IMR-90 (cell line): Measurements from ENCODE around the gene TIMM17B. TPM values are rescaled to one million over a fixed set of nuclear protein-coding genes. Genes with fewer than 3 reads are reported as not detected.

Source experiments
- ATAC-seq: fragments of 200-7000 bp; cut with Tn5 transposase; 2 replicates; pipeline ENCODE4 v1.9.1; 2020; ENCODE audit warnings: low read depth, mild to moderate bottlenecking, moderate library complexity
- BruUV-seq: library from RNA; stranded (reverse); fragments of 400-500 nt; replicated peaks from 2 replicates; lab custom pipeline; 2021; lab: Mats Ljungman, UMichigan
- CTCF ChIA-PET: fragments of 300-600 bp; formaldehyde crosslinking; extraction: SDS; loops from one replicate; lab custom pipeline; 2021; ENCODE audit warnings: antibody characterized with exemption; lab: Yijun Ruan, JAX
- POLR2A ChIA-PET: fragments of 300-600 bp; sonication (Branson Sonifier 250); formaldehyde crosslinking; loops from one replicate; lab custom pipeline; 2022; ENCODE audit warnings: antibody characterized with exemption; ENCODE audit not compliant: unreplicated experiment; lab: Charles Lee
- DNase-seq: peaks from one replicate; pipeline ENCODE4 v3.0.0; 2013
- H2AFZ ChIP-seq: replicated peaks from 2 replicates; pipeline ENCODE3; 2013; ENCODE audit warnings: low read length, mild to moderate bottlenecking; ENCODE audit not compliant: poor library complexity
- H2AK5ac ChIP-seq: 2 replicates; pipeline ENCODE4 v1.6.1; 2013; ENCODE audit warnings: low read depth, low read length, inconsistent platforms
- H2AK9ac ChIP-seq: replicated peaks from 2 replicates; pipeline ENCODE3; 2013; ENCODE audit warnings: mild to moderate bottlenecking, low read depth, low read length, moderate library complexity; ENCODE audit not compliant: poor library complexity
- H2BK120ac ChIP-seq: 2 replicates; pipeline ENCODE4 v1.6.1; 2013; ENCODE audit warnings: low read depth, low read length, inconsistent platforms
- H2BK15ac ChIP-seq: 3 replicates; pipeline ENCODE4 v1.6.1; 2013; ENCODE audit warnings: low read depth, low read length, inconsistent platforms
- H2BK20ac ChIP-seq: 2 replicates; pipeline ENCODE4 v1.6.1; 2013; ENCODE audit warnings: low read depth, mild to moderate bottlenecking, inconsistent platforms, low read length, moderate library complexity
- H2BK5ac ChIP-seq: 2 replicates; pipeline ENCODE4 v1.6.1; 2013; ENCODE audit warnings: mild to moderate bottlenecking, low read depth, low read length, inconsistent platforms; ENCODE audit not compliant: poor library complexity, severe bottlenecking
- H3K14ac ChIP-seq: replicated peaks from 2 replicates; pipeline ENCODE4 v1.6.1; 2013; ENCODE audit warnings: low read depth, low read length, inconsistent platforms
- H3K18ac ChIP-seq: 2 replicates; pipeline ENCODE4 v1.6.1; 2013; ENCODE audit warnings: low read depth, low read length, control low read depth
- H3K23ac ChIP-seq: 2 replicates; pipeline ENCODE4 v1.6.1; 2013; ENCODE audit warnings: low read depth, low read length, inconsistent platforms
- H3K27ac ChIP-seq: 2 replicates; pipeline ENCODE4 v1.5.1; 2013; ENCODE audit warnings: mild to moderate bottlenecking, control low read depth, low read length; ENCODE audit not compliant: insufficient read depth
- H3K27me3 ChIP-seq: 2 replicates; pipeline ENCODE4 v1.6.1; 2013; ENCODE audit warnings: low read length; ENCODE audit not compliant: control insufficient read depth, insufficient read depth
- H3K36me3 ChIP-seq: 2 replicates; pipeline ENCODE4 v1.6.1; 2013; ENCODE audit warnings: low read length, mixed read lengths; ENCODE audit not compliant: control insufficient read depth, insufficient read depth
- H3K4ac ChIP-seq: 2 replicates; pipeline ENCODE4 v1.6.1; 2013; ENCODE audit warnings: low read depth, low read length, inconsistent platforms
- H3K4me1 ChIP-seq: 2 replicates; pipeline ENCODE4 v1.6.1; 2013; ENCODE audit warnings: low read length, mixed read lengths; ENCODE audit not compliant: control insufficient read depth, insufficient read depth
- H3K4me2 ChIP-seq: 2 replicates; pipeline ENCODE4 v1.6.1; 2013; ENCODE audit warnings: low read depth, mild to moderate bottlenecking, control low read depth, low read length, moderate library complexity
- H3K4me3 ChIP-seq: 2 replicates; pipeline ENCODE4 v1.5.1; 2013; ENCODE audit warnings: low read depth, mild to moderate bottlenecking, control low read depth, low read length, moderate library complexity; ENCODE audit not compliant: insufficient read depth
- H3K56ac ChIP-seq: 2 replicates; pipeline ENCODE4 v1.6.1; 2013; ENCODE audit warnings: low read length, inconsistent platforms; ENCODE audit not compliant: insufficient read depth; ENCODE audit errors: extremely low read depth
- H3K79me1 ChIP-seq, 2 experiments: 2 replicates each; pipeline ENCODE4 v1.6.1; 2013; ENCODE audit warnings: low read length in 2 of 2, inconsistent platforms in 1 of 2, low read depth in 1 of 2
- H3K9ac ChIP-seq: 2 replicates; pipeline ENCODE4 v1.6.1; 2013; ENCODE audit warnings: low read depth, low read length, control low read depth
- H3K9me1 ChIP-seq: 2 replicates; pipeline ENCODE4 v1.6.1; 2013; ENCODE audit warnings: low read length, inconsistent platforms; ENCODE audit not compliant: insufficient read depth
- H3K9me3 ChIP-seq: 2 replicates; pipeline ENCODE4 v1.6.1; 2013; ENCODE audit warnings: low read length; ENCODE audit not compliant: control insufficient read depth, insufficient read depth
- H4K20me1 ChIP-seq: 2 replicates; pipeline ENCODE4 v1.6.1; 2013; ENCODE audit warnings: low read length, inconsistent platforms; ENCODE audit not compliant: insufficient read depth
- H4K5ac ChIP-seq: 2 replicates; pipeline ENCODE4 v1.6.1; 2013; ENCODE audit warnings: mild to moderate bottlenecking, low read depth, low read length, control low read depth
- H4K8ac ChIP-seq, 2 experiments: 2 replicates each; pipeline ENCODE4 v1.6.1; 2013; ENCODE audit warnings: low read depth in 2 of 2, low read length in 2 of 2, control low read depth in 1 of 2, inconsistent platforms in 1 of 2
- H4K91ac ChIP-seq: 2 replicates; pipeline ENCODE4 v1.6.1; 2013; ENCODE audit warnings: low read depth, low read length, inconsistent platforms; ENCODE audit not compliant: insufficient read depth
- CEBPB ChIP-seq: IDR thresholded peaks from 2 replicates; pipeline ENCODE4 v1.6.1; 2012; ENCODE audit warnings: low read depth, low read length, improper control_type of control experiment
- CHD1 ChIP-seq: IDR thresholded peaks from 2 replicates; pipeline ENCODE4 v1.6.1; 2012; ENCODE audit warnings: low read depth, low read length, improper control_type of control experiment
- FOS ChIP-seq: fragments of 150-350 bp; IDR thresholded peaks from 2 replicates; pipeline ENCODE4 v1.6.1; 2016; ENCODE audit warnings: low read depth, low read length
- MAFK ChIP-seq: IDR thresholded peaks from 2 replicates; pipeline ENCODE4 v1.6.1; 2012; ENCODE audit warnings: low read depth, low read length, improper control_type of control experiment
- MAZ ChIP-seq: IDR thresholded peaks from 2 replicates; pipeline ENCODE4 v1.6.1; 2012; ENCODE audit warnings: low read depth, mild to moderate bottlenecking, low read length, improper control_type of control experiment, moderate library complexity, borderline replicate concordance
- MXI1 ChIP-seq: IDR thresholded peaks from 2 replicates; pipeline ENCODE4 v1.6.1; 2012; ENCODE audit warnings: low read depth, mild to moderate bottlenecking, low read length, moderate library complexity, borderline replicate concordance
- NFE2L2 ChIP-seq: fragments of 150-350 bp; IDR thresholded peaks from 2 replicates; pipeline ENCODE4 v1.6.1; 2016; ENCODE audit warnings: low read depth, mild to moderate bottlenecking, low read length
- RAD21 ChIP-seq: IDR thresholded peaks from 2 replicates; pipeline ENCODE4 v1.6.1; 2012; ENCODE audit warnings: low read length, improper control_type of control experiment
- RCOR1 ChIP-seq: IDR thresholded peaks from 2 replicates; pipeline ENCODE4 v1.6.1; 2012; ENCODE audit warnings: mild to moderate bottlenecking, low read length, improper control_type of control experiment; ENCODE audit not compliant: insufficient replicate concordance
- SMC3 ChIP-seq: fragments of 150-350 bp; IDR thresholded peaks from 2 replicates; pipeline ENCODE4 v1.6.1; 2016; ENCODE audit warnings: low read depth, mild to moderate bottlenecking, antibody characterized with exemption, low read length, moderate library complexity
- WGBS, 2 experiments: methylation state at CpG; one replicate each; pipeline versions ENCODE4 v1.1.5 to v1.1.7; 2013; ENCODE audit warnings: missing lambda C conversion rate in 2 of 2; ENCODE audit not compliant: insufficient read length in 1 of 2; ENCODE audit errors: extremely low coverage in 2 of 2; 5-methylcytosine and 5-hydroxymethylcytosine counted together
- dilution Hi-C: fragments of 300-500 bp; cut with HindIII; formaldehyde crosslinking; loops from one replicate; pipeline ENCODE4 v1.14.3; 2018; ENCODE audit warnings: low sequenced_read_pairs; ENCODE audit not compliant: unreplicated experiment
- in situ Hi-C: fragments of 300-500 bp; cut with MboI; formaldehyde crosslinking; loops from 3 replicates; pipeline ENCODE4 v1.14.3; 2019; ENCODE audit warnings: low sequenced_read_pairs, inconsistent platforms, mixed read lengths
- intact Hi-C: fragments of 100-400 bp; cut with micrococcal nuclease; formaldehyde crosslinking; loops from 2 replicates; pipeline ENCODE4 v1.10.0; 2022
- polyA plus RNA-seq, 3 experiments: library from polyadenylated mRNA; depleted of rRNA; stranded (reverse); fragments of >200 nt; gene quantifications; 2 replicates each; pipeline ENCODE4 v1.2.3, GENCODE V29; 2012; ENCODE audit warnings: low replicate concordance in 1 of 3
- total RNA-seq: library from RNA; depleted of rRNA; stranded (reverse); fragments of >200 nt; gene quantifications from 2 replicates; pipeline ENCODE4 v1.2.3, GENCODE V29; 2012
- TF ChIP-seq, protein P1 (sequence below): conservative IDR thresholded peaks from 2 replicates; pipeline ENCODE4 v1.5.1; 2012; ENCODE audit warnings: mild to moderate bottlenecking, low read depth, low read length, improper control_type of control experiment
- TF ChIP-seq, protein P2 (sequence below): fragments of 150-350 bp; IDR thresholded peaks from 2 replicates; pipeline ENCODE4 v1.6.1; 2016; ENCODE audit warnings: low read depth, mild to moderate bottlenecking, low read length, moderate library complexity, borderline replicate concordance
- TF ChIP-seq, protein P3 (sequence below): fragments of 150-350 bp; IDR thresholded peaks from 2 replicates; pipeline ENCODE4 v1.6.1; 2017; ENCODE audit warnings: mild to moderate bottlenecking, antibody characterized with exemption, low read length, low read depth

The TIMM17B gene
- total and polyA plus RNA-seq, 2 of the 4 experiments (the other 2 are of a cell fraction) = 28.7 to 73.6 TPM

DNA sequence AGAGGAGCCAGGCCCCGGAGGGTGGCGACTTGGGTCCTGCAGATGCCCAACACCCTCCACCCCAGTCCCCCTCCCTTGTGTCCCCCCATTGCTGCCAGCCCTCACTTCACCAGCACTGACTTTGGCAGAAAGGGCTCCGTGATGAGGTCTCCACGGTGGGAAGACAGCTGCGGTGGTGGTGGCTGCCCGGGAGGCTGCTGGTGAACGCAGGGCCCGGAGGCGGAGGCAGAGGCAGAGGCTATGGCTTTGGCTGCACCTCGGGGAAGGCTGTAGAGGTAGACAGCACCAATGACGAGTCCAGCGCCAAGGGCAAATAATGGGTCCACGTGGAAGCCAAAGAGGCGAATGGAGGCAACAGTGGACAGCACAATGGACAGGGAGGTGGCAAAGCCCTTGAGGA lies 7.1 kb upstream of the TIMM17B start:
- ChIA-PET POLR2A (no interaction called here), CTCF (no interaction called here)
- H3K14ac ChIP-seq = no peak overlapping the region
- no peak overlapping the region for H2BK20ac ChIP-seq
- no peak overlapping the region for H3K23ac ChIP-seq
- no TSS peak for BruUV-seq
- H3K4me2 ChIP-seq = no peak overlapping the region
- no peak overlapping the region for H4K8ac ChIP-seq
- no peak for DNase-seq
- H4K91ac ChIP-seq = no peak overlapping the region
- H3K4me3 ChIP-seq = no peak overlapping the region
- dilution Hi-C loops = no loop called here
- H4K5ac ChIP-seq = no peak overlapping the region
- no peak overlapping the region for H2AK5ac ChIP-seq
- H3K27me3 ChIP-seq = no peaks in the 10 kb centered on the region
- no peak overlapping the region for H3K27ac ChIP-seq
- TF ChIP-seq, protein P1, sequence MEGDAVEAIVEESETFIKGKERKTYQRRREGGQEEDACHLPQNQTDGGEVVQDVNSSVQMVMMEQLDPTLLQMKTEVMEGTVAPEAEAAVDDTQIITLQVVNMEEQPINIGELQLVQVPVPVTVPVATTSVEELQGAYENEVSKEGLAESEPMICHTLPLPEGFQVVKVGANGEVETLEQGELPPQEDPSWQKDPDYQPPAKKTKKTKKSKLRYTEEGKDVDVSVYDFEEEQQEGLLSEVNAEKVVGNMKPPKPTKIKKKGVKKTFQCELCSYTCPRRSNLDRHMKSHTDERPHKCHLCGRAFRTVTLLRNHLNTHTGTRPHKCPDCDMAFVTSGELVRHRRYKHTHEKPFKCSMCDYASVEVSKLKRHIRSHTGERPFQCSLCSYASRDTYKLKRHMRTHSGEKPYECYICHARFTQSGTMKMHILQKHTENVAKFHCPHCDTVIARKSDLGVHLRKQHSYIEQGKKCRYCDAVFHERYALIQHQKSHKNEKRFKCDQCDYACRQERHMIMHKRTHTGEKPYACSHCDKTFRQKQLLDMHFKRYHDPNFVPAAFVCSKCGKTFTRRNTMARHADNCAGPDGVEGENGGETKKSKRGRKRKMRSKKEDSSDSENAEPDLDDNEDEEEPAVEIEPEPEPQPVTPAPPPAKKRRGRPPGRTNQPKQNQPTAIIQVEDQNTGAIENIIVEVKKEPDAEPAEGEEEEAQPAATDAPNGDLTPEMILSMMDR = no peak
- TF ChIP-seq NFE2L2 = no peak
- no peak for TF ChIP-seq CHD1
- no peak for TF ChIP-seq SMC3
- TF ChIP-seq MXI1 = no peak
- TF ChIP-seq MAZ = no peak
- TF ChIP-seq, protein P2, sequence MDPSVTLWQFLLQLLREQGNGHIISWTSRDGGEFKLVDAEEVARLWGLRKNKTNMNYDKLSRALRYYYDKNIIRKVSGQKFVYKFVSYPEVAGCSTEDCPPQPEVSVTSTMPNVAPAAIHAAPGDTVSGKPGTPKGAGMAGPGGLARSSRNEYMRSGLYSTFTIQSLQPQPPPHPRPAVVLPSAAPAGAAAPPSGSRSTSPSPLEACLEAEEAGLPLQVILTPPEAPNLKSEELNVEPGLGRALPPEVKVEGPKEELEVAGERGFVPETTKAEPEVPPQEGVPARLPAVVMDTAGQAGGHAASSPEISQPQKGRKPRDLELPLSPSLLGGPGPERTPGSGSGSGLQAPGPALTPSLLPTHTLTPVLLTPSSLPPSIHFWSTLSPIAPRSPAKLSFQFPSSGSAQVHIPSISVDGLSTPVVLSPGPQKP = no peak
- TF ChIP-seq MAFK = no peak
- TF ChIP-seq RCOR1 = no peak
- TF ChIP-seq CEBPB = no peak
- no peak for TF ChIP-seq FOS
- no peak for TF ChIP-seq RAD21
- TF ChIP-seq, protein P3, sequence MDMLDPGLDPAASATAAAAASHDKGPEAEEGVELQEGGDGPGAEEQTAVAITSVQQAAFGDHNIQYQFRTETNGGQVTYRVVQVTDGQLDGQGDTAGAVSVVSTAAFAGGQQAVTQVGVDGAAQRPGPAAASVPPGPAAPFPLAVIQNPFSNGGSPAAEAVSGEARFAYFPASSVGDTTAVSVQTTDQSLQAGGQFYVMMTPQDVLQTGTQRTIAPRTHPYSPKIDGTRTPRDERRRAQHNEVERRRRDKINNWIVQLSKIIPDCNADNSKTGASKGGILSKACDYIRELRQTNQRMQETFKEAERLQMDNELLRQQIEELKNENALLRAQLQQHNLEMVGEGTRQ = no peak
- peaks cover 23% of the 10 kb centered on the region for H3K36me3 ChIP-seq
- H3K9me3 ChIP-seq = no peaks in the 10 kb centered on the region; the same call in 1 of the 2 replicates
- no peak for ATAC-seq
- in situ Hi-C loops = no loop called here
- H2BK5ac ChIP-seq = no peak overlapping the region
- no peak overlapping the region for H3K18ac ChIP-seq
- intact Hi-C loops = no loop called here
- H2AFZ ChIP-seq = no peak overlapping the region
- no peak overlapping the region for H3K56ac ChIP-seq
- H3K9me1 ChIP-seq = peaks cover 2% of the 10 kb centered on the region; the same call in 1 of the 2 replicates
- peaks cover 2% of the 10 kb centered on the region for H4K20me1 ChIP-seq
- no peak overlapping the region for H2BK15ac ChIP-seq
- 0 out of 2 replicates have a peak, but pooled peaks cover under 1% of the 10 kb centered on the region for H3K4me1 ChIP-seq
- 83% methylated on average over 10 of the region's 14 CpGs; no CpG with 5 or more reads in 1 of the 2 experiments for WGBS, 2 experiments
- no peak overlapping the region for H2AK9ac ChIP-seq
- peaks cover 0 to 14% of the 10 kb centered on the region in 2 experiments; a peak in 1 of 4 replicates for H3K79me1 ChIP-seq
- no peak overlapping the region for H2BK120ac ChIP-seq
- no peak overlapping the region for H3K4ac ChIP-seq
- H3K9ac ChIP-seq = no peak overlapping the region
